Activated CD8-positive, alpha-beta T cell treated with anti-CD3 and anti-CD28 coated beads, Interleukin-2, amount 10 ng/mL, durations not matched to agents 7 days and 5 days (primary cell): Measurements from ENCODE around the gene ZNF197. TPM values are rescaled to one million over a fixed set of nuclear protein-coding genes. Genes with fewer than 3 reads are reported as not detected.

Source experiments
- ATAC-seq: fragments of 150-1000 bp; cut with Tn5 transposase; one replicate; pipeline ENCODE4 v1.10.0; 2021; ENCODE audit warnings: moderate library complexity
- CTCF ChIA-PET: fragments of 350-600 bp; sonication (Branson Sonifier 250); formaldehyde crosslinking; loops from one replicate; lab custom pipeline; 2021; ENCODE audit warnings: antibody characterized with exemption; lab: Charles Lee
- POLR2A ChIA-PET: fragments of 350-600 bp; sonication (Branson Sonifier 250); formaldehyde crosslinking; loops from one replicate; lab custom pipeline; 2021; ENCODE audit warnings: antibody characterized with exemption; lab: Charles Lee
- DNase-seq: peaks from one replicate; pipeline ENCODE4 v3.0.0-alpha.2; 2020
- H3K27ac Mint-ChIP-seq: one replicate; pipeline ENCODE4 v1.8.0; 2021; ENCODE audit warnings: mild to moderate bottlenecking, mixed read lengths
- H3K27me3 Mint-ChIP-seq: one replicate; pipeline ENCODE4 v1.8.0; 2021; ENCODE audit warnings: low read depth, mixed read lengths
- H3K36me3 Mint-ChIP-seq: one replicate; pipeline ENCODE4 v1.8.0; 2021; ENCODE audit warnings: low read depth, mixed read lengths
- H3K4me1 Mint-ChIP-seq: one replicate; pipeline ENCODE4 v1.8.0; 2021; ENCODE audit warnings: low read depth, mixed read lengths
- H3K4me3 Mint-ChIP-seq: one replicate; pipeline ENCODE4 v1.8.0; 2021; ENCODE audit warnings: mild to moderate bottlenecking, mixed read lengths
- H3K9me3 Mint-ChIP-seq: one replicate; pipeline ENCODE4 v1.8.0; 2022; ENCODE audit warnings: mixed read lengths; ENCODE audit not compliant: insufficient read depth
- total RNA-seq, 2 experiments: library from RNA; stranded (reverse); gene quantifications; one replicate each; pipeline ENCODE4 v1.2.3, GENCODE V29; 2021

ZNF197 gene
- total RNA-seq, 2 experiments from 2014 or later: 14.9 to 15.6 TPM

DNA sequence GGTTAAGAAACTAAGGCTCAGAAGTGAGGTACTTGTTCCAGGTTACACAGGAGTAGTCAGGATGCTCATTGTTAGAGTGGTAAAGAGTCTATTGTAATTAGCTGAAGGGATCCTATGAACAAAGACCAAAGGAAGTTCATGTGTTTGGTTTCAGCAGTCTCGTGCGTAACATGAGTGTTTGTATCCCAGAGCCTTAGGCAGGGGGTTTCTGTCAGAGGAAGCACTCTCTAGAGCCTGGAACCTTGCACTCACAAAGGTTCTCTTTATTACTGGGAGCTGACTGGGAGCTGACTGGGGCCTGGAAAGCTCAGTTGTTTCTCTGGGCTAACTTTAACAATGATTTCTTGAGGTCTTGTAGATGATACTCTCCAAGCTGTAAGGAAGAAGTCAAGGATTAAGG is 3.9 kb downstream of the ZNF197 start:
- DNase-seq (no peak), ATAC-seq (no peak)
- H3K36me3 Mint-ChIP-seq: peaks cover 53% of the 10 kb centered on the region
- CTCF ChIA-PET: no interaction called here
- H3K27ac Mint-ChIP-seq: no peak overlapping the region
- no peaks in the 10 kb centered on the region for H3K9me3 Mint-ChIP-seq
- H3K4me1 Mint-ChIP-seq: peaks cover 26% of the 10 kb centered on the region
- POLR2A ChIA-PET: no interaction called here
- H3K27me3 Mint-ChIP-seq: no peaks in the 10 kb centered on the region
- H3K4me3 Mint-ChIP-seq: no peak overlapping the region

GRCh38 chr3:44632193-44632592 is 7.4 kb downstream of the ZNF197 start:
- peaks cover 76% of the 10 kb centered on the region for H3K36me3 Mint-ChIP-seq
- no peaks in the 10 kb centered on the region for H3K27me3 Mint-ChIP-seq
- ATAC-seq (no peak), DNase-seq (no peak)
- no peak overlapping the region for H3K4me3 Mint-ChIP-seq
- ChIA-PET POLR2A (no interaction called here), CTCF (no interaction called here)
- H3K27ac Mint-ChIP-seq: no peak overlapping the region
- peaks cover 16% of the 10 kb centered on the region for H3K9me3 Mint-ChIP-seq
- H3K4me1 Mint-ChIP-seq: peaks cover 7% of the 10 kb centered on the region

- Mint-ChIP-seq H3K27me3 (no peaks in the 10 kb centered on the region), H3K4me1 (peaks cover 3% of the 10 kb centered on the region), H3K4me3 (no peak overlapping the region), H3K27ac (no peak overlapping the region), H3K36me3 (peaks cover 85% of the 10 kb centered on the region), H3K9me3 (peaks cover 70% of the 10 kb centered on the region)
- ChIA-PET CTCF (no interaction called here), POLR2A (no interaction called here)
- ATAC-seq (no peak), DNase-seq (no peak)
Observed at GRCh38 chr3:44642337-44642736, 17.5 kb downstream of the ZNF197 start.

DNA sequence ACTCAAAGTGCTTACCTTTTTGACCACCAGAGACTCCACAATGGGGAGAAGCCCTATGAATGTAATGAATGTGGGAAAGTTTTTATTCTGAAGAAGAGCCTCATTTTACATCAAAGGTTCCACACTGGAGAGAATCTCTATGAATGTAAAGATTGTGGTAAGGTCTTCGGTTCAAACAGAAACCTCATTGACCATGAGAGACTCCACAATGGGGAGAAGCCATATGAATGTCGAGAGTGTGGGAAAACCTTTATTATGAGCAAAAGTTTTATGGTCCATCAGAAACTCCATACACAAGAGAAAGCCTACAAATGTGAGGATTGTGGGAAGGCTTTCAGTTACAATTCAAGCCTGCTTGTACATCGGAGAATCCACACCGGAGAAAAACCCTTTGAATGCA is 18.2 kb downstream of the ZNF197 start:
- Mint-ChIP-seq H3K9me3 (peaks cover 67% of the 10 kb centered on the region), H3K36me3 (peaks cover 86% of the 10 kb centered on the region), H3K27me3 (no peaks in the 10 kb centered on the region), H3K4me3 (no peak overlapping the region), H3K27ac (no peak overlapping the region), H3K4me1 (peaks cover 10% of the 10 kb centered on the region)
- POLR2A ChIA-PET: no interaction called here
- no peak for ATAC-seq
- no peak for DNase-seq
- CTCF ChIA-PET: no interaction called here

DNA sequence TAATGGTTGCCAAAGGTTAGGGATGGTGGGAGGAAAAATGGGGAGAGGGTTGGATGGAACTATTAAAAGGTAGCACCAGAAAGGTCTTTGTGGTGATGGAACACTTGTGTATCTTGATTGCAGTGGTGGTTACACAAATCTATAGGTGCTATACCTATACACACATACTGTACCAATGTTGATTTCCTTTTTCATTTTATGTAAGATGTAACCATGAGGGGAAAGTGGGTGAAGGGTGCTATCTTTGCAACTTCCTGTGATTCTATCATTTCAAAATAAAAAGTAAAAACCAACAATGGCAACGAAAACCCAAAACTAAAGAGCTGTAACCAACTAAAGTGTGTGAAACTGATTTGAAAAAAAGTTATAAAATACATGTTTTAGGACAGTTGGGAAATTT is 22.9 kb downstream of the ZNF197 start:
- ATAC-seq (no peak), DNase-seq (no peak)
- Mint-ChIP-seq H3K36me3 (peaks cover 65% of the 10 kb centered on the region), H3K4me3 (peak overlapping the region; percentile 84), H3K9me3 (peaks cover 43% of the 10 kb centered on the region), H3K27me3 (no peaks in the 10 kb centered on the region), H3K4me1 (peaks cover 22% of the 10 kb centered on the region), H3K27ac (peak overlapping the region; percentile 62)
- CTCF ChIA-PET: no interaction called here
- POLR2A ChIA-PET: interaction anchor here (0.7 to 1.3 kb wide), 2 partner anchors 113 to 114 kb away, joined by 3 to 5 read pairs; partner anchors contain the start of genes KIAA1143 and KIF15

- Mint-ChIP-seq H3K4me1 (peaks cover 22% of the 10 kb centered on the region), H3K36me3 (peaks cover 63% of the 10 kb centered on the region), H3K27me3 (no peaks in the 10 kb centered on the region), H3K9me3 (peaks cover 35% of the 10 kb centered on the region), H3K27ac (peak within 1 kb of the TSS; percentile 83), H3K4me3 (peak within 1 kb of the TSS; percentile 84)
- ChIA-PET POLR2A (interaction anchor here (0.7 to 1.3 kb wide), 3 partner anchors 23 to 113 kb away, joined by 3 to 5 read pairs (median 3); partner anchors contain the start of genes KIAA1143 and KIF15), CTCF (no interaction called here)
- peak; percentile 62 for DNase-seq
- ATAC-seq: peak; percentile 81
Observed at GRCh38 chr3:44648564-44649229, 23.9 kb downstream of the ZNF197 start, which contains the start of gene ZNF35. Gene ZNF35 (plus strand): TSS chr3:44648732. CDS start chr3:44651068, 2,336 bp downstream.

DNA sequence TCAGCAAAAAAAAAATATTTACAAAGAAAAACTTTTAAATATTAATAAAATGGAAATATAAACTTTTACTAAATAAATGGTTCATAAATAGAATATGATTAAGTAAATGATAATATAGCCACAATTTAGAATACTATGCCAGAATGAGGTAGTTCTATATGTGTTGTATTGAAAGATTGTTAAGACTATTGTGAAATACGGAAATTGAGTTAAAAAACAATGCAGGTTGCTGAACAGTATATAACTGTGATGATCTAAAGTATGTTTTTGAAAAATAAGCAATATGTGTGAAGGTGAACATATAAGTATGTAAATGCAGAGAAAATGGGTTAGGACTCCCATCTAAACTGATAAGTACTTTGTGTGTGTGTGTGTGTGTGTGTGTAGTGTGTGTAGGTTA is 24.9 kb downstream of the ZNF197 start:
- ChIA-PET CTCF (no interaction called here), POLR2A (no interaction called here)
- peaks cover 35% of the 10 kb centered on the region for H3K9me3 Mint-ChIP-seq
- ATAC-seq (no peak), DNase-seq (no peak)
- no peaks in the 10 kb centered on the region for H3K27me3 Mint-ChIP-seq
- no peak overlapping the region for H3K4me3 Mint-ChIP-seq
- H3K4me1 Mint-ChIP-seq: peaks cover 22% of the 10 kb centered on the region
- H3K27ac Mint-ChIP-seq: no peak overlapping the region
- H3K36me3 Mint-ChIP-seq: peaks cover 67% of the 10 kb centered on the region

GRCh38 chr3:44654039-44654438 is 29.2 kb downstream of the ZNF197 start:
- Mint-ChIP-seq H3K4me3 (no peak overlapping the region), H3K27me3 (no peaks in the 10 kb centered on the region), H3K4me1 (peaks cover 4% of the 10 kb centered on the region), H3K9me3 (peaks cover 30% of the 10 kb centered on the region), H3K36me3 (peaks cover 70% of the 10 kb centered on the region), H3K27ac (no peak overlapping the region)
- ChIA-PET CTCF (interaction anchor here (0.6 kb wide), 1 partner anchor 10 kb away, joined by 3 read pairs; no protein-coding TSS in a partner anchor), POLR2A (no interaction called here)
- DNase-seq: no peak
- no peak for ATAC-seq

DNA sequence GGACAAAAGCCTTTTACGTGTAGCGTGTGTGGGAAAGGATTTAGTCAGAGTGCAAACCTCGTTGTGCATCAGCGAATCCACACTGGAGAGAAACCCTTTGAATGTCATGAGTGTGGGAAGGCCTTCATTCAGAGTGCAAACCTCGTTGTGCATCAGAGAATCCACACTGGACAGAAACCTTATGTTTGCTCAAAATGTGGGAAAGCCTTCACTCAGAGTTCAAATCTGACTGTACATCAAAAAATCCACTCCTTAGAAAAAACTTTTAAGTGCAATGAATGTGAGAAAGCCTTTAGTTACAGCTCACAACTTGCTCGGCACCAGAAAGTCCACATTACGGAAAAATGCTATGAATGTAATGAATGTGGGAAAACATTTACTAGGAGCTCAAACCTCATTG is 34.2 kb downstream of the ZNF197 start:
- peaks cover 72% of the 10 kb centered on the region for H3K36me3 Mint-ChIP-seq
- DNase-seq (no peak), ATAC-seq (no peak)
- ChIA-PET CTCF (no interaction called here), POLR2A (interaction anchor here (0.8 kb wide), 1 partner anchor 11 kb away, joined by 4 read pairs; no protein-coding TSS in a partner anchor)
- H3K4me1 Mint-ChIP-seq: no peaks in the 10 kb centered on the region
- H3K27ac Mint-ChIP-seq: no peak overlapping the region
- H3K4me3 Mint-ChIP-seq: no peak overlapping the region
- H3K9me3 Mint-ChIP-seq: peaks cover 26% of the 10 kb centered on the region
- H3K27me3 Mint-ChIP-seq: no peaks in the 10 kb centered on the region

GRCh38 chr3:44659434-44659833 is 34.6 kb downstream of the ZNF197 start:
- Mint-ChIP-seq H3K36me3 (peaks cover 68% of the 10 kb centered on the region), H3K4me3 (no peak overlapping the region), H3K4me1 (no peaks in the 10 kb centered on the region), H3K27ac (no peak overlapping the region), H3K9me3 (peaks cover 26% of the 10 kb centered on the region), H3K27me3 (no peaks in the 10 kb centered on the region)
- POLR2A ChIA-PET: interaction anchor here (0.8 kb wide), 1 partner anchor 11 kb away, joined by 4 read pairs; no protein-coding TSS in a partner anchor
- CTCF ChIA-PET: no interaction called here
- ATAC-seq: no peak
- no peak for DNase-seq

- peaks cover 27% of the 10 kb centered on the region for H3K9me3 Mint-ChIP-seq
- DNase-seq (no peak), ATAC-seq (no peak)
- peaks cover 60% of the 10 kb centered on the region for H3K36me3 Mint-ChIP-seq
- no peaks in the 10 kb centered on the region for H3K4me1 Mint-ChIP-seq
- CTCF ChIA-PET: interaction anchor here (0.6 to 0.8 kb wide), 2 partner anchors 15 to 26 kb away, joined by 3 read pairs; no protein-coding TSS in a partner anchor
- no peaks in the 10 kb centered on the region for H3K27me3 Mint-ChIP-seq
- POLR2A ChIA-PET: no interaction called here
- H3K4me3 Mint-ChIP-seq: no peak overlapping the region
- H3K27ac Mint-ChIP-seq: no peak overlapping the region
Observed at GRCh38 chr3:44661189-44661588, 36.4 kb downstream of the ZNF197 start.

DNA sequence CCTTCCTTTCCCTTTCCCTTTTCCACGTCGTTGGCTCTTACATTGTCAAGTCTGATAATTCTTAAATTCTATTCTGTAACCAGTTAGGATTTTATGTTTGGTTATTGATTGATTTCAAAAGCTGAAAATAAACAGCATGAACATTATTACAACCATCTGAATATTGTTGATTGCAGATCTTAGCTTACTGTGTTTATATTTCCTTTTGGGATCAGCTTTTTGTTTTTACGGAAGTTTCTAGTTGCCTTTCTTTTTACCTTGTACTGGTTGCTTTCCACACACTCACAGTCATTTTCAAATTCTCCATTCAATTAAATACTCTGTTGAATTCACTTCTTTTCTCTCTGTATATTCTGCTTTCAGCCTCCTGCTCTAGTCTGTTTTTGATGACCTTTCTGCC is 40.3 kb downstream of the ZNF197 start:
- ATAC-seq (no peak), DNase-seq (no peak)
- no peaks in the 10 kb centered on the region for H3K4me1 Mint-ChIP-seq
- POLR2A ChIA-PET: no interaction called here
- peaks cover 23% of the 10 kb centered on the region for H3K36me3 Mint-ChIP-seq
- no peaks in the 10 kb centered on the region for H3K27me3 Mint-ChIP-seq
- peaks cover 10% of the 10 kb centered on the region for H3K9me3 Mint-ChIP-seq
- CTCF ChIA-PET: no interaction called here
- H3K4me3 Mint-ChIP-seq: no peak overlapping the region
- no peak overlapping the region for H3K27ac Mint-ChIP-seq
